SK-N-SH treated with all-trans-retinoic acid at 6 μM for 48 hours (cell line): ENCODE measurements around the gene KIF1C.

Experiments
- RARB ChIP-seq: fragments of 250-450 bp; sonication (Bioruptor Pico); IDR thresholded peaks from 2 replicates; pipeline ENCODE4 v1.8.0; 2021; ENCODE audit warnings: mild to moderate bottlenecking, moderate library complexity
- TCF4 ChIP-seq: fragments of 250-450 bp; sonication (Bioruptor Pico); IDR thresholded peaks from 2 replicates; pipeline ENCODE4 v1.8.0; 2021; ENCODE audit warnings: mild to moderate bottlenecking, moderate library complexity, borderline replicate concordance
- TOX ChIP-seq: fragments of 250-450 bp; sonication (Bioruptor Pico); IDR thresholded peaks from 2 replicates; pipeline ENCODE4 v1.8.0; 2021; ENCODE audit warnings: mild to moderate bottlenecking, moderate library complexity, borderline replicate concordance
- ZC3H10 ChIP-seq: fragments of 250-450 bp; sonication (Bioruptor Pico); IDR thresholded peaks from 2 replicates; pipeline ENCODE4 v1.5.1; 2021; ENCODE audit warnings: mild to moderate bottlenecking, moderate library complexity
- ZNF70 ChIP-seq: fragments of 450-650 bp; formaldehyde crosslinking; IDR thresholded peaks from 2 replicates; pipeline ENCODE4 v1.5.0; 2020; ENCODE audit warnings: mild to moderate bottlenecking, moderate library complexity
- TF ChIP-seq, protein P1 (sequence below): fragments of 250-450 bp; sonication (Bioruptor Pico); IDR thresholded peaks from 2 replicates; pipeline ENCODE4 v1.5.1; 2020; ENCODE audit warnings: low read depth, mild to moderate bottlenecking, moderate library complexity
- TF ChIP-seq, protein P2 (sequence below): fragments of 250-450 bp; sonication (Bioruptor Pico); IDR thresholded peaks from 2 replicates; pipeline ENCODE4 v1.8.0; 2020; ENCODE audit warnings: mild to moderate bottlenecking, moderate library complexity, borderline replicate concordance

GRCh38 chr17:5032865-5033264 is 35.1 kb downstream of the KIF1C start:
- TF ChIP-seq RARB (CRISPR knock-in tag) (no peak), ZNF70 (CRISPR knock-in tag) (no peak), TCF4 (CRISPR knock-in tag) (no peak), ZC3H10 (CRISPR knock-in tag) (no peak), TOX (CRISPR knock-in tag) (no peak)
- TF ChIP-seq, protein P1, sequence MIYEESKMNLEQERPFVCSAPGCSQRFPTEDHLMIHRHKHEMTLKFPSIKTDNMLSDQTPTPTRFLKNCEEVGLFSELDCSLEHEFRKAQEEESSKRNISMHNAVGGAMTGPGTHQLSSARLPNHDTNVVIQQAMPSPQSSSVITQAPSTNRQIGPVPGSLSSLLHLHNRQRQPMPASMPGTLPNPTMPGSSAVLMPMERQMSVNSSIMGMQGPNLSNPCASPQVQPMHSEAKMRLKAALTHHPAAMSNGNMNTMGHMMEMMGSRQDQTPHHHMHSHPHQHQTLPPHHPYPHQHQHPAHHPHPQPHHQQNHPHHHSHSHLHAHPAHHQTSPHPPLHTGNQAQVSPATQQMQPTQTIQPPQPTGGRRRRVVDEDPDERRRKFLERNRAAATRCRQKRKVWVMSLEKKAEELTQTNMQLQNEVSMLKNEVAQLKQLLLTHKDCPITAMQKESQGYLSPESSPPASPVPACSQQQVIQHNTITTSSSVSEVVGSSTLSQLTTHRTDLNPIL (CRISPR knock-in tag) = no peak
- TF ChIP-seq, protein P2, sequence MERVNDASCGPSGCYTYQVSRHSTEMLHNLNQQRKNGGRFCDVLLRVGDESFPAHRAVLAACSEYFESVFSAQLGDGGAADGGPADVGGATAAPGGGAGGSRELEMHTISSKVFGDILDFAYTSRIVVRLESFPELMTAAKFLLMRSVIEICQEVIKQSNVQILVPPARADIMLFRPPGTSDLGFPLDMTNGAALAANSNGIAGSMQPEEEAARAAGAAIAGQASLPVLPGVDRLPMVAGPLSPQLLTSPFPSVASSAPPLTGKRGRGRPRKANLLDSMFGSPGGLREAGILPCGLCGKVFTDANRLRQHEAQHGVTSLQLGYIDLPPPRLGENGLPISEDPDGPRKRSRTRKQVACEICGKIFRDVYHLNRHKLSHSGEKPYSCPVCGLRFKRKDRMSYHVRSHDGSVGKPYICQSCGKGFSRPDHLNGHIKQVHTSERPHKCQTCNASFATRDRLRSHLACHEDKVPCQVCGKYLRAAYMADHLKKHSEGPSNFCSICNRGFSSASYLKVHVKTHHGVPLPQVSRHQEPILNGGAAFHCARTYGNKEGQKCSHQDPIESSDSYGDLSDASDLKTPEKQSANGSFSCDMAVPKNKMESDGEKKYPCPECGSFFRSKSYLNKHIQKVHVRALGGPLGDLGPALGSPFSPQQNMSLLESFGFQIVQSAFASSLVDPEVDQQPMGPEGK (CRISPR knock-in tag) = no peak
